H9 (cell line): ENCODE measurements around the gene CHPF. TPM values are rescaled to one million over a fixed set of nuclear protein-coding genes. Genes with fewer than 3 reads are reported as not detected.

Source experiments
- DNase-seq: peaks from one replicate; pipeline ENCODE4 v3.0.0-alpha.2; 2017
- H2AFZ ChIP-seq: one replicate; pipeline ENCODE4 v1.6.1; 2013; ENCODE audit warnings: mild to moderate bottlenecking, low read length, control low read depth, moderate library complexity
- H2AK5ac ChIP-seq: 2 replicates; pipeline ENCODE4 v1.6.1; 2013; ENCODE audit warnings: low read length, control low read depth, mixed read lengths; ENCODE audit not compliant: insufficient read length
- H2BK120ac ChIP-seq: one replicate; pipeline ENCODE4 v1.6.1; 2013; ENCODE audit warnings: low read depth, mild to moderate bottlenecking, low read length, control low read depth, inconsistent platforms; ENCODE audit not compliant: poor library complexity, severe bottlenecking
- H2BK12ac ChIP-seq: 2 replicates; pipeline ENCODE4 v1.6.1; 2013; ENCODE audit warnings: low read length, control low read depth, mixed read lengths, low read depth; ENCODE audit not compliant: insufficient read length
- H2BK15ac ChIP-seq: 2 replicates; pipeline ENCODE4 v1.6.1; 2013; ENCODE audit warnings: low read depth, low read length, control low read depth
- H2BK20ac ChIP-seq: one replicate; pipeline ENCODE4 v1.6.1; 2013; ENCODE audit warnings: low read depth, mild to moderate bottlenecking, low read length, control low read depth, inconsistent platforms; ENCODE audit not compliant: poor library complexity, severe bottlenecking
- H2BK5ac ChIP-seq: 2 replicates; pipeline ENCODE4 v1.6.1; 2013; ENCODE audit warnings: low read length, control low read depth, mixed read lengths; ENCODE audit not compliant: insufficient read length
- H3K14ac ChIP-seq: 2 replicates; pipeline ENCODE4 v1.6.1; 2013; ENCODE audit warnings: low read length, control low read depth; ENCODE audit not compliant: insufficient read depth
- H3K18ac ChIP-seq: 2 replicates; pipeline ENCODE4 v1.6.1; 2013; ENCODE audit warnings: low read depth, mild to moderate bottlenecking, mixed read lengths, low read length, control low read depth; ENCODE audit not compliant: insufficient read length
- H3K23ac ChIP-seq: 2 replicates; pipeline ENCODE4 v1.6.1; 2013; ENCODE audit warnings: low read length, control low read depth, mixed read lengths, low read depth; ENCODE audit not compliant: insufficient read length
- H3K23me2 ChIP-seq: 2 replicates; pipeline ENCODE4 v1.6.1; 2013; ENCODE audit warnings: low read depth, mild to moderate bottlenecking, mixed read lengths, low read length, control low read depth; ENCODE audit not compliant: insufficient read length, poor library complexity, severe bottlenecking
- H3K27ac ChIP-seq: 2 replicates; pipeline ENCODE4 v1.5.1; 2013; ENCODE audit warnings: low read length, control low read depth, mixed read lengths, low read depth; ENCODE audit not compliant: insufficient read length
- H3K27me3 ChIP-seq: 2 replicates; pipeline ENCODE4 v1.6.1; 2013; ENCODE audit warnings: low read length, control low read depth, inconsistent platforms; ENCODE audit not compliant: insufficient read depth
- H3K4ac ChIP-seq: 2 replicates; pipeline ENCODE4 v1.6.1; 2013; ENCODE audit warnings: low read depth, mild to moderate bottlenecking, control low read depth, inconsistent platforms, low read length, moderate library complexity
- H3K4me1 ChIP-seq: 2 replicates; pipeline ENCODE4 v1.6.1; 2013; ENCODE audit warnings: low read length, control low read depth, inconsistent platforms; ENCODE audit not compliant: insufficient read depth
- H3K4me2 ChIP-seq: 2 replicates; pipeline ENCODE4 v1.6.1; 2013; ENCODE audit warnings: low read length, control low read depth, mixed read lengths; ENCODE audit not compliant: insufficient read length, insufficient read depth
- H3K56ac ChIP-seq: 2 replicates; pipeline ENCODE4 v1.6.1; 2013; ENCODE audit warnings: low read depth, mild to moderate bottlenecking, mixed read lengths, low read length, control low read depth; ENCODE audit not compliant: insufficient read length
- H3K79me1 ChIP-seq: 2 replicates; pipeline ENCODE4 v1.6.1; 2013; ENCODE audit warnings: low read depth, mild to moderate bottlenecking, moderate library complexity, low read length, control low read depth, inconsistent platforms; ENCODE audit not compliant: insufficient read depth, poor library complexity, severe bottlenecking
- H3K79me2 ChIP-seq: 2 replicates; pipeline ENCODE4 v1.6.1; 2013; ENCODE audit warnings: low read length, control low read depth, inconsistent platforms; ENCODE audit not compliant: insufficient read depth
- H3K9ac ChIP-seq: 2 replicates; pipeline ENCODE4 v1.6.1; 2013; ENCODE audit warnings: low read length, control low read depth, mixed read lengths; ENCODE audit not compliant: insufficient read length; ENCODE audit errors: extremely low read depth
- H3K9me3 ChIP-seq: one replicate; pipeline ENCODE4 v1.6.1; 2013; ENCODE audit warnings: low read depth, low read length, inconsistent platforms; ENCODE audit not compliant: control insufficient read depth
- H3T11ph ChIP-seq: one replicate; pipeline ENCODE4 v1.6.1; 2013; ENCODE audit warnings: mild to moderate bottlenecking, low read length, control low read depth, inconsistent platforms
- H4K20me1 ChIP-seq: one replicate; pipeline ENCODE4 v1.6.1; 2013; ENCODE audit not compliant: control insufficient read depth, insufficient read length, insufficient read depth
- H4K5ac ChIP-seq: 2 replicates; pipeline ENCODE4 v1.6.1; 2013; ENCODE audit warnings: low read depth, mild to moderate bottlenecking, mixed read lengths, low read length, control low read depth; ENCODE audit not compliant: insufficient read length
- H4K8ac ChIP-seq: replicated peaks from 2 replicates; pipeline ENCODE4 v1.6.1; 2013; ENCODE audit warnings: low read length, control low read depth, mixed read lengths, low read depth; ENCODE audit not compliant: insufficient read length
- H4K91ac ChIP-seq: 2 replicates; pipeline ENCODE4 v1.6.1; 2013; ENCODE audit warnings: low read depth, mild to moderate bottlenecking, moderate library complexity, mixed read lengths, low read length, control low read depth; ENCODE audit not compliant: insufficient read length
- H3K27ac Mint-ChIP-seq, 3 experiments: 2 replicates in 2 of 3; 3 replicates in 1 of 3; pipeline ENCODE4 v1.8.0; 2020 to 2021; ENCODE audit warnings: mixed read lengths in 3 of 3, mild to moderate bottlenecking in 1 of 3, moderate library complexity in 1 of 3
- H3K27me3 Mint-ChIP-seq: 2 replicates; pipeline ENCODE4 v1.8.0; 2021; ENCODE audit warnings: low read depth, mild to moderate bottlenecking, moderate library complexity, mixed read lengths
- H3K36me3 Mint-ChIP-seq, 3 experiments: 2 replicates in 2 of 3; 3 replicates in 1 of 3; pipeline ENCODE4 v1.8.0; 2020 to 2021; ENCODE audit warnings: low read depth in 3 of 3, mixed read lengths in 3 of 3; ENCODE audit not compliant: insufficient read depth in 1 of 3
- H3K4me1 Mint-ChIP-seq, 2 experiments: 2 replicates each; pipeline ENCODE4 v1.8.0; 2020; ENCODE audit warnings: mixed read lengths in 2 of 2
- H3K4me3 Mint-ChIP-seq, 2 experiments: 2 replicates in 1 of 2; 3 replicates in 1 of 2; pipeline ENCODE4 v1.8.0; 2020 to 2021; ENCODE audit warnings: mild to moderate bottlenecking in 2 of 2, mixed read lengths in 2 of 2, moderate library complexity in 1 of 2
- H3K9me3 Mint-ChIP-seq, 2 experiments: 2 replicates in 1 of 2; 3 replicates in 1 of 2; pipeline ENCODE4 v1.8.0; 2020; ENCODE audit warnings: mild to moderate bottlenecking in 2 of 2, mixed read lengths in 2 of 2, moderate library complexity in 1 of 2
- WGBS: extraction: QIAGEN DNeasy Blood & Tissue Kit; methylation state at CpG from one replicate; pipeline ENCODE4 v1.1.7; 2013; ENCODE audit warnings: missing lambda C conversion rate, low lambda C conversion rate, mixed read lengths; ENCODE audit not compliant: insufficient read length; ENCODE audit errors: extremely low coverage; 5-methylcytosine and 5-hydroxymethylcytosine counted together
- total RNA-seq: library from RNA; stranded (reverse); gene quantifications from 2 replicates; pipeline ENCODE4 v1.2.1, GENCODE V29; 2021
- TF ChIP-seq, protein P1 (sequence below): fragments of 200-600 bp; sonication (generic); conservative IDR thresholded peaks from 3 replicates; pipeline ENCODE4 v1.8.0; 2021; ENCODE audit warnings: antibody characterized with exemption, mild to moderate bottlenecking

CHPF gene
- total RNA-seq, 1 experiment from 2014 or later = 46.5 TPM

DNA sequence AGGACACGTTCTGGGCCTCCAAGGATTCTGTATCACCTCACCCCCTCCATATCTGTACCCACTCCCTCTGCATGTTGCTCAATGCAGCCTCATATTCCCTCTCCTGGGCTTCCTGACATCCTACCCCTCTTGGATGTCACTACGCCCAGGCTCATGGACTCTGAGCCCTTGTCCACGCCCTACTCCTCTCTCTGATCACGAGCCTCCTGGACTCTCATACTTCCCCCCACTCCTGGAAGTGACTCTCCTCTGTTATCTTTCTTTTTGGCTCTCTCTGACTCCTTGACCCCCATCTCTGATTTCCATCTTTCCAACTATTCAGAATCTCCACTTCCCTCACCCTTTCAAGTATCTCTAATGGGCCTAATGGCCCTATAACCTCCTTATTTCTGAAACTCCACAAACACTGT, 2.3 kb upstream of the CHPF start:
- no peak overlapping the region for H3K27ac ChIP-seq
- no peaks in the 10 kb centered on the region; the same call in 1 of the 2 replicates for H3K27me3 ChIP-seq
- H3K79me1 ChIP-seq = no peaks in the 10 kb centered on the region
- no peak overlapping the region for H3K4ac ChIP-seq
- H3K36me3 Mint-ChIP-seq = peaks cover 16 to 31% (median 27%) of the 10 kb centered on the region in 3 experiments
- no peak overlapping the region for H3K9ac ChIP-seq
- no peak overlapping the region for H4K8ac ChIP-seq
- peaks cover 16% of the 10 kb centered on the region for H3K23me2 ChIP-seq
- no peak overlapping the region for H3K14ac ChIP-seq
- no peak overlapping the region for H3K56ac ChIP-seq
- H3K27ac Mint-ChIP-seq = no peak overlapping the region; a peak in 1 of 7 replicates
- no peak overlapping the region for H3K18ac ChIP-seq
- H2AK5ac ChIP-seq = no peak overlapping the region
- no peak overlapping the region for H2BK12ac ChIP-seq
- no peak overlapping the region for H3K4me2 ChIP-seq
- peaks cover 6% of the 10 kb centered on the region; the same call in 1 of the 2 replicates for H3K4me1 ChIP-seq
- DNase-seq = no peak
- H4K91ac ChIP-seq = no peak overlapping the region
- H2BK20ac ChIP-seq = no peak overlapping the region
- peaks cover 20 to 21% of the 10 kb centered on the region in 2 experiments for H3K4me1 Mint-ChIP-seq
- TF ChIP-seq, protein P1, sequence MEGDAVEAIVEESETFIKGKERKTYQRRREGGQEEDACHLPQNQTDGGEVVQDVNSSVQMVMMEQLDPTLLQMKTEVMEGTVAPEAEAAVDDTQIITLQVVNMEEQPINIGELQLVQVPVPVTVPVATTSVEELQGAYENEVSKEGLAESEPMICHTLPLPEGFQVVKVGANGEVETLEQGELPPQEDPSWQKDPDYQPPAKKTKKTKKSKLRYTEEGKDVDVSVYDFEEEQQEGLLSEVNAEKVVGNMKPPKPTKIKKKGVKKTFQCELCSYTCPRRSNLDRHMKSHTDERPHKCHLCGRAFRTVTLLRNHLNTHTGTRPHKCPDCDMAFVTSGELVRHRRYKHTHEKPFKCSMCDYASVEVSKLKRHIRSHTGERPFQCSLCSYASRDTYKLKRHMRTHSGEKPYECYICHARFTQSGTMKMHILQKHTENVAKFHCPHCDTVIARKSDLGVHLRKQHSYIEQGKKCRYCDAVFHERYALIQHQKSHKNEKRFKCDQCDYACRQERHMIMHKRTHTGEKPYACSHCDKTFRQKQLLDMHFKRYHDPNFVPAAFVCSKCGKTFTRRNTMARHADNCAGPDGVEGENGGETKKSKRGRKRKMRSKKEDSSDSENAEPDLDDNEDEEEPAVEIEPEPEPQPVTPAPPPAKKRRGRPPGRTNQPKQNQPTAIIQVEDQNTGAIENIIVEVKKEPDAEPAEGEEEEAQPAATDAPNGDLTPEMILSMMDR = no peak
- H3K4me3 Mint-ChIP-seq = 0 out of 5 replicates have a peak overlapping the region, but pooled peaks of 1 of the 2 experiments have one; percentile 8
- H3K9me3 ChIP-seq = no peaks in the 10 kb centered on the region
- H2BK120ac ChIP-seq = no peak overlapping the region
- WGBS = no CpG with 5 or more reads among the region's 4 CpGs
- H3K9me3 Mint-ChIP-seq = peaks cover 0 to 4% of the 10 kb centered on the region in 2 experiments; a peak in 1 of 5 replicates
- no peaks in the 10 kb centered on the region for H4K20me1 ChIP-seq
- H3K27me3 Mint-ChIP-seq = peaks cover 41% of the 10 kb centered on the region
- H2BK5ac ChIP-seq = no peak overlapping the region
- H3T11ph ChIP-seq = no peak overlapping the region
- no peak overlapping the region for H2AFZ ChIP-seq
- no peaks in the 10 kb centered on the region for H3K79me2 ChIP-seq
- no peak overlapping the region for H4K5ac ChIP-seq
- H2BK15ac ChIP-seq = no peak overlapping the region
- no peak overlapping the region for H3K23ac ChIP-seq
